NCI-H526 (cell line): ENCODE results near the gene ABLIM1.

Experiments used
- DNase-seq, 2 experiments: peaks; one replicate each; lab custom pipeline; 2025; lab: John Stamatoyannopoulos, UW

The ABLIM1 gene

GRCh38 chr10:114489521-114490310, 168.4 kb downstream of the ABLIM1 start:
- DNase-seq = peak in 1 of 2 experiments; percentile 36

DNA sequence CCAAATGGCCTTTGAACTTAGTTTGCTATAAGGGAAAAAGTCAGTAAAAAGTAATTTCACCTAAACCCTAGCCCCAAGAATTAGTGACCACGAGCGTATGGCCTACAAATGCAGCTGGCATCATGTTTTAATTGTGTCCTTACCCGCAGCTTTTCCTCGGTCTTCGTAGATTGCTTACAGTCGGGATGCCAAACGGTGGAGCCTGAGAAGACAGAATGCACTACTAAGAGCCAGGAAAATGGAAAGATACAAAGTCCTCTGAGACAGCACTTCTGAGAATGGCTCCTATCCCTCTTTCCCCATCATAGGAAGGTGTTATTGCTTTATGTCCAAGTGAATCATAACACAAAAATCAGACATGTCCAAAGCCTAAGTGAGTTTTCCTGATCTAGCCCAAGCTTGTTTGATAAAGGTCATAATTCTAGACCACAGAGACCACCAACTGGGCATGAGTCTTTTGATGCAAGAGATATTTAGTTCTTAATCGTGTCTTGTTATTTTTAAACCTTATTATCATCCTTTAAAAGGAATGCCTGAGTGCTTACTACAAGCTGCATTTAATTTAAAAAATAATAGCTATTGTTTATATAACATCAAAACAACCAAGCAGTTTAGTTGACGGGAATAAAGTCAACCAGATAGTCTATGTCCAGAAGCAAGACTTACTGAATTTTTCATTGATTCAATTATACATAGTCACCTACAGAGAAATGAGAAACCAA, 170.1 kb downstream of the ABLIM1 start:
- no peak for DNase-seq

DNA sequence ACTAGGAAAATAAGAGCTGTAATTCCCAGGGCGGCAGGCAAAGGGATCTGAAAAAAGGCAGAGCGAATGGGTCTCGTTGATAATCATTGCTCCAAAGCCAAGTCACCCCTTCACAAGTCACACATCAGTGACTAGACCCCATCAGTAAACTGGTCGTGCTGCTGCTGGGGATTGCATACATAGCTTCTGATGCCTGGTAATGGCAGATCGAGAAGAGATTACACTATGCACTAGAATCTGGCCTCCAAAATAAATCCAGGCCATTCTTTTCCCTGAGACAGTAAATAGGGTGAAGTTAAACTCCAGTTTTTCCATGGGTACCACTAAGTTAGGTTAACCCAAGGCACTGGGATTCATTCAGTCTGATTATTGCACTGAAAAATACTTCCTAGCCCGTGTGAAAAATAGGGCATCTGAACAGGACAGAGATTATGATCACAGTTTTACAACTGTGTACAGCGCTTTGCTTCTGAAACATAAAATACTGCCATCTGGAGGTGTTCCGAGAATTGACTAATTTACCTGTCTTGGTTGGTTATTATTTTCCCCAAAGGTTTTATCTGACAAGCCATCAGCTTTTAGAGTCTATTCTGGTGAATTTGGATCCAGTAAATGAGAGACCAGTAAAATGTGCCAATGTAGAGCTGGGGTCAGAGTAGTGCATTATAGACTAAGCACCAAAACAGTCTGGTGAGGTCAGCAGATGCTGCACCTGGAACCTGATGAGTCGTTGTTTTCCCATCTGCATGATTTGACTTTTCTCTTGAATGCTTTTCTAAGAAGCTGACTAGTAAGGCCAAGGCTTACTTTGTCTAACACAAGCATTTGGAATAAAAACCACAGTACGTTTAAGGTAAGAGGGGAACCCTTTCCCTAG, 170.9 kb downstream of the ABLIM1 start:
- peak in 1 of 2 experiments; percentile 2 for DNase-seq

DNA sequence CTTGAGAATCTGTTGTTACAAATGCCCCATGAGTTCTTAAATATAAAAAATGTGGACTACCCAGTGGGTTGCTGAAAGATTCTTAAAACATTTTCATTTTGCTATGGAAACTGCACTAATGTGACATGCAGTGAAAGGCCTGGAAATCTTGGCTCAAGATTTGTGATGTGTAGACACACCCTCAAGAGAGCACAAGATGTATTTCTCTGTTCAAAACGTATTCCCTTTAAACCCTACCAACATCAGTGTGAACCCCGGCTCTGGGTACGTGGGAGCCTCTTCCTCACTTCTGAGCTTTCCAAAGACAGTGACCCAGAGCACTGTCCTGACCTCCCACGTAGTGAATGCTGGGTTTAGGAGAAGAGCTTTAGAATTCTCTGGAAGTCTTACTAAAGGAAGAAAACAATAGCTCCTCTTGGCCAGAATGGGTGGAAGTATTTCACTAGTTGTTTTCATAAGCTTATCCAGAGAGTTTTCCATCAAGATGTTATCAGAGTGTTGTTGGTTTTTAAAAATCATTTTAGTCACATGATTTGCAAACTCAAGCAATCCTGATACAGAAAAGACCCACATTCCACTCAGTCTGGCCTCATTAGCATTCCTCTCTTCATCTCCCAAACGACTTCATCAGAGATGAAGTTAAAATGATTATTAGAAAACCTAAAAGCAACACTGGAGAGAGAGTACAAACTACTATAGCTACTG, 172.2 kb downstream of the ABLIM1 start:
- DNase-seq = no peak

GRCh38 chr10:114483575-114483974, 174.5 kb downstream of the ABLIM1 start:
- no peak for DNase-seq

DNA sequence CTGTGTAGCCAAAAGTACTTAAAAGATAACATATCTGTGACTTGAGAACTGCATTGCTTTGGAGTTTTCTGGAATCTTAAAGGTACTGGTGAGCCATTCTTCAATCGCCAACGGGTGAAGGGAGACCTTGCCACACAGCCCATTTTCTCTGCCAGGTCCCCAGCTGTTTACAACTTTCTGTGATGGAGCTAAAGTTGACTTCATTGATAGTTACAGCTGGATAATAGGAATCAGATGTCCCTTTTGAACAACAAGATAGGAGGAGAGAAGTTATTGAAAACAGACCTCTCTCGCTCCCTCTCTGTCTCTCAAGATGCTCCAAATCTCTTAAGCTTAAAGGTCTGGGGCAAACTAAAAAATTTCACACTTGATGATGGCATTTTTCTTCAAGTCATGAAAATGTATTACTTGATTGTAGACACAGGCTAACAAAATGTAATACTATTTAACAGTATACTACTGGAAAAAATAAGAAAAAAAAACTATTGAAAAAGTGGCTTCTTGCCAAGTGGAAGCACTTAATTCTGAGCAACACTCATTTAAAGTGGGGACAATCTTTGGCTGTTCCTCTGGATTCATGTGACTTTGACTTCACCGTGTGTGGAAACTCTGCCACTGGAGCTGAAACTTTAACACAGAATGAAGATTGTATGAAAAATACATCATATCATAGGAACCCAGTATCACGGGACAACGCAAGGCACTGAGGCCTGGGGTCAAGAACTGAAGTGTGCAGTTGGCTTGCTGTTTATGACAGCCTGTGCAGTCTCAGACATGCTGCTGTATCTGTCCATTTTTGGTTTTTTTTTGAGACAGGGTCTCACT, 175.4 kb downstream of the ABLIM1 start:
- DNase-seq = no peak

DNA sequence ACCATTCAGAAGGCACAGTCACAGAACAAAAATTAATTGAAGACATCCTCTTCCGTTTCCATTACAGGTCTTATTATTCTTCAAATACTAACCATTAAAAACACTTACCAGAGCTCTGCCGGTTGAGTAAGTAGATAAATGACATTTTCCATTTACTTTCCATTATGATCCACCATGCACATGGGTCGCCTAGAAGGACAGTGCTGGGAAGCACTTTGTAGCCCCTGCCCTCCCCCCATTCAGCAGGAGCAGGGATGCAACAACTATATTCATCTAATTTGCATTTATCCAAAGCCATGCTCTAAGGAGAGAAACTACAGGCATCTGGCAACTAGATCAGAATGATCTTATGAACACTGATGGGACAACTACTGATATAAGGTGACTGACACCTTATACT, 177.0 kb downstream of the ABLIM1 start:
- DNase-seq = peak in 1 of 2 experiments; percentile 40

DNA sequence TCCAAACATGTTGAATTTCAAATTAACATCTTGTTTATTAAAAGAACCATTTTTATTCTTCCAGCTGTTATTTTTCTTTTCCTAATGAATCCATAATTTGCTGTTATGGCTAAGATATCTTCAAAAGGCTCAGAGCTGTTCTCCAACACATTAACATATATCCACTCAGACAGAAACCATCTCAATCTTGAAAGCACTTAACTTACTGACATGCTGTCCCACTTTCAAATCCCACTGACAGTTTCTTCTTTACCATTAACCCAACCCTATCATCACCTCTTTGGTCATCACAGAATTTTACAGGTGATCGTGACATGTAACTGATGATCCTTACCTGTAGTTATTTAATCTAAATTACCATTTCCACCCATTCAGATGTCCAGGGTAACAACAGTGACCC, 178.2 kb downstream of the ABLIM1 start:
- no peak for DNase-seq

DNA sequence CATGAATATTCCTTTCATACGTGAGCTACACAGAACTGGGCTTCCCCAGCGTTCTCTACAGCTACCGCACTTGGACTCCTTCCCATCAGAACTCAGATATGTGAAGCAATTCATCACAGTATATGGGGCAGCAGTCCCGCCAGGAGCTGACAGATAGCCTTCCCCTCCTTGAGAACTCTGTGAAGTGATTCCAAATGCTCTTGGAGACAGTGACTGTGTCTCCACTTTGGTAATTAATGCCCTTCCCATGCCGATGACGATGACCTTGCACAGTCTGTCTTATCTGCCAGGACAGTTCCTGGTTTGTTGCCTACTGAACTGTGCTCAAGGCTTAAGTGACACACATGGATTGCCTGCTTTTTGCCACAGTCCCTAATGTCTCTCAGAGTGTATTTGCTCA, 178.8 kb downstream of the ABLIM1 start:
- DNase-seq = no peak

GRCh38 chr10:114478281-114478680, 179.8 kb downstream of the ABLIM1 start:
- DNase-seq = no peak

GRCh38 chr10:114477285-114477684, 180.8 kb downstream of the ABLIM1 start:
- no peak for DNase-seq

GRCh38 chr10:114474989-114475388, 183.1 kb downstream of the ABLIM1 start:
- DNase-seq = no peak

DNA sequence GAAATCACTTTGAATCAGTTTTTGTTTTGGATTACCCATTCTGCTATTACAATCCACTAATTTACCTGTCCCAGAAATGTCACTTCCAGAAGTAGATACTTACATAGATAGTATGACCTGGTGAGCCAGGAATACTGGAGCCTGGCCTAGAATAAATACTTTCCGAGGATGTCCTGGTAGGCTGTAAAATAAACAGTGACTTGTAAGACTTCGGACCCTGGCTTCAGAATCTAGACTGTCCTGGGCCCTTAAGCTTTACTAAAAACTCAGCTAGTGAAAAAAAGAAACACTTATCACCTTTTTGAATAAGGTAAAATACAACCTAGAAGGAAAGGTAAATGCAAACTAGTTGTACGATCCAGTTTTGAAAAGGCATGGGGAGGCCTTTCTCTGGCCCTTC, 184.3 kb downstream of the ABLIM1 start:
- no peak for DNase-seq

DNA sequence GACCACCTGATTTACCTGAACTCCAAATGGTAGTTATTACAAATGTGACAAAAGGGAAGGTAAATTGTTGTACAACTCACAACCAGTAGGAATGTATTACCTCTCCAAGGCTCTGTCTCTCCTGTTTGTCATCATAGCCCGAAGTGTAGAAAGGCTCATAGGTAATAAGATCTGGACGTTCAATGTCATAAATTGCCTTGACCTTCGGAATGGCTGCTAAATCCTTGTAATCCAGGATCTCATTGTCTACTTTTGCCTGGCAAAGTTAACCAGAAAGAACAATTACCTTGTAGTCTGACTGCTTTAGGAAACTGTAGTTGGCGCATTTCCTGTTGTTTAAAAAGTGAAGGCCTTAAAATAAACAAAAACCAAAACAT, 185.2 kb downstream of the ABLIM1 start:
- no peak for DNase-seq

GRCh38 chr10:114471906-114472876, 185.9 kb downstream of the ABLIM1 start:
- peak; percentile 9 to 45 for DNase-seq

DNA sequence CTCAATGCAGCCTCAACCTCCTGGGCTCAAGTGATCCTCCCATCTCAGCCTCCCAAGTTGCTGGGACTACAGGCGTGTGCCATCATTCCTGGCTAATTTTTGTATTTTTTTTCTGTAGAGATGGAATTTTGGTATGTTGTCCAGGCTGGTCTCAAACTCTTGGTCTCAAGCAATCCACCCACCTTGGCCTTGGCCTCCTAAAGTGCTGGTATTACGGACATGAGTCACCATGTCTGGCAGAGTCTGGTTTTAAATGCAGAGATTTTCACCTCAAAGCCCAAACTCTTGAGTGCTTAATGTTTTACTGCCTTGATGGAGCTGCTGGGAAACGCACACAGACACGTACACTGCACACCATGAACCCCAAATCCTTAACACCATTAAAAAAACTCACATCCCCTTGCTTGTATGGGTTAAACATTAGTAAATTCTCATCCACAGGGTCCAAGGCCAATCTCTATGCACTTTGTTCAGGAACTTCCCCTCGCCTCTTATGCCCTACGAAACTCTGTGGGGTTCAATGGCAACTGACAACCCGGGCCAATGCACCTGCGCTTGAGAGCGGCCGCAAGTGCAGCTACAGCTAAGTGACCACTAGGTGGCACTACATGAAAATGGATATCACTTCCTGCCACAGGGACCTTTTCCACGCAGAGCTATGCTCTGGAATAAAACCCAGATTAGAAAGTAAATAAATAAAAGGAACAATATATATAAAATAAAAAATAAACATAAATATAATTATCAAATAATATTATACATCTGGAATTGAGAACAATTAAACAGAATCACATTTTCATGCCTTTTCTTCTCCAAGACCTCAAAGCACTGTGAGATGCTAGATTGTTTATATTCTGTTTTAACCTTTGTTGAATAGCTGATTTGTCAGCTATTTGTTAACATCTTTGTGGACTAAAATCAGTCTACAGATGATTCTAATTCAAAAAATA, 186.8 kb downstream of the ABLIM1 start:
- DNase-seq = peak; percentile 35 to 73

DNA sequence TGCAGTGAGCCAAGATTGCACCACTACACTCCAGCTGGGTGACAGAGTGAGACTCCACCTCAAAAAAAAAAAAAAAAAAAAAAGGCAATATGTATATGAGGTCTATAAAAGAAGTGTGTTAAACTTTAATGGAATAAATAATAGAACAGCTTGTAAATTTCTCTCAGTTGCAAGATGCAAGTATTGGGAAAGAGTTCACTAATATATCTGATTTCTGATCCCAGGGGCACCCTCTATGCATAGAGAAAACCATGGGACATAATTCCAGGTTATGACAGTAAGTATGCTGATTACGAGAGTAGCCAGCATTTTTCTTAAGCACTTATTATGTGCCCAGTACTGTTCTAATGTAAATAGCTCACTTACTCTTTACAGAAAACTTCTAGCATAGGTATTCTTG, 187.7 kb downstream of the ABLIM1 start:
- no peak for DNase-seq

GRCh38 chr10:114458955-114459354, 199.1 kb downstream of the ABLIM1 start:
- DNase-seq = peak in 1 of 2 experiments; percentile 19
